ENCODE results near the gene CACUL1.

CACUL1 gene

GRCh38 chr10:118720685-118721538 lies 33.9 kb downstream of the CACUL1 start:
- Mint-ChIP-seq H3K27me3 (no peaks in the 10 kb centered on the region), H3K4me1 (peaks cover 2% of the 10 kb centered on the region)

GRCh38 chr10:118714366-118714765 lies 40.4 kb downstream of the CACUL1 start:
- peaks cover 6% of the 10 kb centered on the region for H3K36me3 Mint-ChIP-seq (ENCODE audit: insufficient read depth)
- H3K27me3 Mint-ChIP-seq = no peaks in the 10 kb centered on the region
- ATAC-seq (replicated peaks; ENCODE audit: extremely low read depth, poor library complexity, severe bottlenecking) (no peak), DNase-seq (ENCODE audit: low spot score in 2 of 2) (no peak)
- no peaks in the 10 kb centered on the region for H3K9me3 Mint-ChIP-seq
- H3K4me1 Mint-ChIP-seq = peaks cover 7% of the 10 kb centered on the region
- no peak overlapping the region for H3K27ac Mint-ChIP-seq (ENCODE audit: low read depth)
- no peak overlapping the region for H3K4me3 Mint-ChIP-seq

More at GRCh38 chr10:118720685-118721538, 33.9 kb downstream of the CACUL1 start:
- Mint-ChIP-seq H3K4me3 (no peak overlapping the region), H3K27ac (ENCODE audit: low read depth) (no peak overlapping the region), H3K36me3 (ENCODE audit: insufficient read depth) (peaks cover 7% of the 10 kb centered on the region), H3K9me3 (no peaks in the 10 kb centered on the region)
- ATAC-seq (replicated peaks; ENCODE audit: extremely low read depth, poor library complexity, severe bottlenecking) (no peak), DNase-seq (ENCODE audit: low spot score in 2 of 2) (peak; percentile 57 to 59)

- DNase-seq (ENCODE audit: low spot score in 2 of 2) = no peak
These were observed 41.7 kb downstream of the CACUL1 start for GRCh38 chr10:118712930-118713634.

GRCh38 chr10:118712080-118712479 lies 42.7 kb downstream of the CACUL1 start:
- Mint-ChIP-seq H3K36me3 (ENCODE audit: insufficient read depth) (peaks cover 10% of the 10 kb centered on the region), H3K27ac (ENCODE audit: low read depth) (no peak overlapping the region), H3K4me3 (no peak overlapping the region), H3K4me1 (peaks cover 7% of the 10 kb centered on the region), H3K9me3 (no peaks in the 10 kb centered on the region), H3K27me3 (no peaks in the 10 kb centered on the region)
- DNase-seq (ENCODE audit: low spot score in 2 of 2) (no peak), ATAC-seq (replicated peaks; ENCODE audit: extremely low read depth, poor library complexity, severe bottlenecking) (no peak)

More at GRCh38 chr10:118712930-118713634, 41.7 kb downstream of the CACUL1 start:
- H3K27me3 Mint-ChIP-seq = no peaks in the 10 kb centered on the region
- ATAC-seq (replicated peaks; ENCODE audit: extremely low read depth, poor library complexity, severe bottlenecking) = no peak
- no peak overlapping the region for H3K4me3 Mint-ChIP-seq
- H3K4me1 Mint-ChIP-seq = peaks cover 7% of the 10 kb centered on the region
- no peaks in the 10 kb centered on the region for H3K9me3 Mint-ChIP-seq
- no peak overlapping the region for H3K27ac Mint-ChIP-seq (ENCODE audit: low read depth)
- peaks cover 6% of the 10 kb centered on the region for H3K36me3 Mint-ChIP-seq (ENCODE audit: insufficient read depth)

GRCh38 chr10:118710487-118710886 lies 44.3 kb downstream of the CACUL1 start:
- Mint-ChIP-seq H3K27ac (ENCODE audit: low read depth) (no peak overlapping the region), H3K9me3 (no peaks in the 10 kb centered on the region), H3K4me1 (peaks cover 7% of the 10 kb centered on the region), H3K4me3 (no peak overlapping the region), H3K27me3 (no peaks in the 10 kb centered on the region), H3K36me3 (ENCODE audit: insufficient read depth) (peaks cover 13% of the 10 kb centered on the region)
- DNase-seq (ENCODE audit: low spot score in 2 of 2) (no peak), ATAC-seq (replicated peaks; ENCODE audit: extremely low read depth, poor library complexity, severe bottlenecking) (no peak)

GRCh38 chr10:118708571-118708970 lies 46.2 kb downstream of the CACUL1 start:
- Mint-ChIP-seq H3K27ac (ENCODE audit: low read depth) (no peak overlapping the region), H3K27me3 (no peaks in the 10 kb centered on the region), H3K4me1 (peaks cover 13% of the 10 kb centered on the region), H3K4me3 (no peak overlapping the region), H3K9me3 (no peaks in the 10 kb centered on the region), H3K36me3 (ENCODE audit: insufficient read depth) (peaks cover 14% of the 10 kb centered on the region)
- no peak for DNase-seq (ENCODE audit: low spot score in 2 of 2)
- no peak for ATAC-seq (replicated peaks; ENCODE audit: extremely low read depth, poor library complexity, severe bottlenecking)

GRCh38 chr10:118704711-118705110 lies 50.1 kb downstream of the CACUL1 start:
- Mint-ChIP-seq H3K9me3 (no peaks in the 10 kb centered on the region), H3K36me3 (ENCODE audit: insufficient read depth) (peaks cover 14% of the 10 kb centered on the region), H3K4me3 (no peak overlapping the region), H3K4me1 (peaks cover 6% of the 10 kb centered on the region), H3K27ac (ENCODE audit: low read depth) (no peak overlapping the region), H3K27me3 (no peaks in the 10 kb centered on the region)
- DNase-seq (ENCODE audit: low spot score in 2 of 2) (no peak), ATAC-seq (replicated peaks; ENCODE audit: extremely low read depth, poor library complexity, severe bottlenecking) (no peak)

- Mint-ChIP-seq H3K9me3 (no peaks in the 10 kb centered on the region), H3K4me1 (peaks cover 20% of the 10 kb centered on the region), H3K36me3 (ENCODE audit: insufficient read depth) (peaks cover 15% of the 10 kb centered on the region), H3K27ac (ENCODE audit: low read depth) (no peak overlapping the region), H3K27me3 (no peaks in the 10 kb centered on the region), H3K4me3 (no peak overlapping the region)
- ATAC-seq (replicated peaks; ENCODE audit: extremely low read depth, poor library complexity, severe bottlenecking) (no peak), DNase-seq (ENCODE audit: low spot score in 2 of 2) (no peak)
These were observed 53.0 kb downstream of the CACUL1 start for GRCh38 chr10:118701529-118702323.

GRCh38 chr10:118698421-118698820 lies 56.3 kb downstream of the CACUL1 start:
- Mint-ChIP-seq H3K27me3 (no peaks in the 10 kb centered on the region), H3K27ac (ENCODE audit: low read depth) (peak overlapping the region; percentile 35), H3K4me1 (peaks cover 14% of the 10 kb centered on the region), H3K9me3 (no peaks in the 10 kb centered on the region), H3K36me3 (ENCODE audit: insufficient read depth) (peaks cover 10% of the 10 kb centered on the region), H3K4me3 (peak overlapping the region; percentile 54)
- DNase-seq (ENCODE audit: low spot score in 2 of 2) = peak; percentile 45 to 72
- peak; percentile 100 for ATAC-seq (replicated peaks; ENCODE audit: extremely low read depth, poor library complexity, severe bottlenecking)

- Mint-ChIP-seq H3K4me3 (no peak overlapping the region), H3K4me1 (peaks cover 14% of the 10 kb centered on the region), H3K9me3 (no peaks in the 10 kb centered on the region), H3K27me3 (no peaks in the 10 kb centered on the region), H3K36me3 (ENCODE audit: insufficient read depth) (peaks cover 16% of the 10 kb centered on the region), H3K27ac (ENCODE audit: low read depth) (no peak overlapping the region)
- DNase-seq (ENCODE audit: low spot score in 2 of 2) = no peak
- no peak for ATAC-seq (replicated peaks; ENCODE audit: extremely low read depth, poor library complexity, severe bottlenecking)
These were observed 59.9 kb downstream of the CACUL1 start for GRCh38 chr10:118694848-118695247.

- ATAC-seq (replicated peaks; ENCODE audit: extremely low read depth, poor library complexity, severe bottlenecking) (no peak), DNase-seq (ENCODE audit: low spot score in 2 of 2) (no peak)
- no peaks in the 10 kb centered on the region for H3K9me3 Mint-ChIP-seq
- H3K27me3 Mint-ChIP-seq = no peaks in the 10 kb centered on the region
- H3K27ac Mint-ChIP-seq (ENCODE audit: low read depth) = no peak overlapping the region
- H3K4me1 Mint-ChIP-seq = no peaks in the 10 kb centered on the region
- no peak overlapping the region for H3K4me3 Mint-ChIP-seq
- peaks cover 21% of the 10 kb centered on the region for H3K36me3 Mint-ChIP-seq (ENCODE audit: insufficient read depth)
These were observed 61.9 kb downstream of the CACUL1 start for GRCh38 chr10:118692872-118693271.

- Mint-ChIP-seq H3K9me3 (no peaks in the 10 kb centered on the region), H3K4me1 (peaks cover 8% of the 10 kb centered on the region), H3K36me3 (ENCODE audit: insufficient read depth) (peaks cover 34% of the 10 kb centered on the region), H3K27ac (ENCODE audit: low read depth) (no peak overlapping the region), H3K4me3 (no peak overlapping the region), H3K27me3 (no peaks in the 10 kb centered on the region)
- ATAC-seq (replicated peaks; ENCODE audit: extremely low read depth, poor library complexity, severe bottlenecking) (no peak), DNase-seq (ENCODE audit: low spot score in 2 of 2) (no peak)
These were observed 65.5 kb downstream of the CACUL1 start for GRCh38 chr10:118689070-118689858.
